Mucosa of stomach (tissue), 1 donor: Measurements from ENCODE around the gene PVALEF.
A peak's percentile ranks its signal among the peaks of the same experiment; 100 is the strongest.

Experiments used
- H3K27me3 ChIP-seq: one replicate; pipeline ENCODE4 v1.7.0; 2013; ENCODE audit warnings: mild to moderate bottlenecking, low read length; ENCODE audit not compliant: control insufficient read depth, insufficient read depth
- H3K36me3 ChIP-seq: one replicate; pipeline ENCODE4 v1.7.0; 2013; ENCODE audit warnings: low read length; ENCODE audit not compliant: control insufficient read depth, insufficient read depth
- H3K4me1 ChIP-seq: one replicate; pipeline ENCODE4 v1.7.0; 2013; ENCODE audit warnings: mild to moderate bottlenecking, low read length; ENCODE audit not compliant: control insufficient read depth, insufficient read depth
- H3K4me3 ChIP-seq: one replicate; pipeline ENCODE4 v1.7.0; 2013; ENCODE audit warnings: low read length
- H3K9ac ChIP-seq: one replicate; pipeline ENCODE4 v1.7.0; 2013; ENCODE audit warnings: mild to moderate bottlenecking, low read length, moderate library complexity
- H3K9me3 ChIP-seq: one replicate; pipeline ENCODE4 v1.7.0; 2013; ENCODE audit warnings: mild to moderate bottlenecking, low read length, moderate library complexity; ENCODE audit not compliant: control insufficient read depth
- donor health status: Pancreatic carcinoma.

Gene PVALEF

DNA sequence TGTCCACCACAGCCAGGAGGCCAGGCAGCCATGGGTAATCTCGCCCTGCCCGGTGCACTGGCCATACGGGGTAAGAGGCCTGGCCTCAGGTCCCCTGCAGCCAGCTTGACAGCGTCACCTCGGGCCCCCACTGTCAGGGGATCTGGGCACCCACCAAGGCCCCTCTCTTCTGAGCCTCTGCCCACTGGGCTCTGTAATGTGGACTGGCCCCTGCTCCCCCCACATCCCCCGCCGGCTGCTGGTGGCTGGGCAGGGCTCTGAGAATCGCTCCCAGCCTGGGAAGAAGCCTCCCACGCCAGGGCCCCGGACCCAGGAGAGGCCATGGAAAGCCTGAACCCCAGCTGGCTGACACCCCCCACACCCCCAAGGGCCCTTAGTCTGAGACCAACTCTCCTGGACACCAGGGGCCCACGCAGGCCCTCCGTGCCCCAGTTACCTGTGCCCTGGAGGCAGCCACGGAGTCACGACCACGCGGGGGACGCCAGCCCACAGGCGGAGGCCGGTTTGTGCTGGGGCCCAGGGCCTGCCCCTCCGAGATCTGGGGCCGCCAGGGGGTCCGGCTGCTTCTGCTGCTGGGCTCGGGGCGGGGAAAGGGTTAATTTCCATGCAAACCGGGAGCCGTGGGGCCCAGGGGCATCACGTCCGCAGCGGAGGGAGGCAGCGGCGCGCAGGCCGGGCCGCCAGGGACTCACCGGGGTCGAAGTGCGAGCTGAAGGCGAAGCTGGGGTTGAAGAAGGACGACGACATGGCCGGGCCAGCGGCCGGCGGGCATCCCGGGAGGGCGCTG, at the start of gene PVALEF:
PVALEF (plus strand) TSS at position 262 of the 787 bp plus-strand sequence. CDS start 15,720 bp downstream, outside the sequence.
- no peak within 1 kb of the TSS for H3K4me3 ChIP-seq
- H3K9me3 ChIP-seq = no peaks in the 10 kb centered on the region
- H3K9ac ChIP-seq = no peak within 1 kb of the TSS
- peaks cover 30% of the 10 kb centered on the region for H3K27me3 ChIP-seq
- H3K36me3 ChIP-seq = no peaks in the 10 kb centered on the region
- H3K4me1 ChIP-seq = peaks cover 5% of the 10 kb centered on the region

- Histone ChIP-seq H3K36me3 (no peaks in the 10 kb centered on the region), H3K4me3 (no peak overlapping the region), H3K9ac (no peak overlapping the region), H3K9me3 (no peaks in the 10 kb centered on the region), H3K27me3 (peaks cover 7% of the 10 kb centered on the region), H3K4me1 (peaks cover 31% of the 10 kb centered on the region)
Measured at GRCh38 chr17:81115749-81116464, 49.4 kb upstream of the PVALEF start.

DNA sequence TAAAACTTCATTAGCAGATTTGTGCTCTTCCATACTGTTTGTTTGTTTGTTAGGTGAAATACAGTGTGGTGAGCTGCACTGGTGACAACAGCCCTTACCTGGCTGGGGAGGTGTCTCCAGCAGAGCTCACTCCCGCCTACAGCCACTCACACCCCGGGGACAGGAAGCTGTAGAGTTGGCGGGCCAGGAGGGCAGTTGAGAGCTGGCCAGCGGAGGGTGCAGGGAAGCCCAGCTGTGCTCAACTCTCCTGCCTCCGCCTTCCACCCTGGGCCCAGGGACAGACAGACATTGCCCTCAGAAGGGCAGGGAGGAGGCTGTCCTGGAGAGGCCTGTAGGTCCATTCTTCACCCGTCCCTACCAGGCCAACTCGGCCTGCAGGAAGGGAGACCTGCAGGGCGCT, 48.6 kb upstream of the PVALEF start:
- Histone ChIP-seq H3K36me3 (no peaks in the 10 kb centered on the region), H3K4me3 (no peak overlapping the region), H3K9me3 (no peaks in the 10 kb centered on the region), H3K9ac (no peak overlapping the region), H3K27me3 (peaks cover 7% of the 10 kb centered on the region), H3K4me1 (peaks cover 31% of the 10 kb centered on the region)

DNA sequence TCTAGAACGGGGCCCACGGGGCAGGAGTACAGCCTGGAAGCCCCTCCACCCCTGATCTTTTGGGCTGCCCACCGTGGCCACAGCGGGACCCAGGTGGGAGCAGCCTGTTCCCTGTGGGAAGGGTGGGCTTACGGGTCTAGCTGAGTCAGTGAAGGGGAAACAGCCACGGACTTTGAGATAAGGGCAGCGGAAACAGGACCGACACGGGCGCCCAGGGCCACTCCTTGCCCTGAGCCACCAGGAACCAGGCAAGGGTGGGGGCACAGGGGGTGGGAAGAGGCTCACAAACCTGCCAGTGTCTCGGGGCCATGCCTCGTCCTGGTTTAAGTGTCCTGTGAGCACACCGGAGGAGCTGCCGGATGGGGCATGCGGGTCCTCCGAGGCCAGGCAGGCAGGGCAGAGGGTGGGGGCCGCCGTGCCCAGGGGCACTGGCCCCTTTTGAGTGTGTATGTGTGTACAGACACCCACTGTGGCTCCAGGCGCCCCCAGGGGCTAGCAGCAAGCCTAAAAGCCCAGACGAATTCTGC, 47.6 kb upstream of the PVALEF start:
- Histone ChIP-seq H3K4me3 (no peak overlapping the region), H3K27me3 (peaks cover 7% of the 10 kb centered on the region), H3K9me3 (no peaks in the 10 kb centered on the region), H3K36me3 (no peaks in the 10 kb centered on the region), H3K4me1 (peaks cover 31% of the 10 kb centered on the region), H3K9ac (peak overlapping the region; percentile 45)

- Histone ChIP-seq H3K9me3 (no peaks in the 10 kb centered on the region), H3K9ac (peak overlapping the region; percentile 45), H3K4me3 (no peak overlapping the region), H3K27me3 (peaks cover 7% of the 10 kb centered on the region), H3K36me3 (no peaks in the 10 kb centered on the region), H3K4me1 (peaks cover 31% of the 10 kb centered on the region)
Measured at GRCh38 chr17:81118308-81119221, 46.7 kb upstream of the PVALEF start.

- peaks cover 31% of the 10 kb centered on the region for H3K4me1 ChIP-seq
- H3K9ac ChIP-seq = no peak overlapping the region
- peaks cover 7% of the 10 kb centered on the region for H3K27me3 ChIP-seq
- H3K4me3 ChIP-seq = no peak overlapping the region
- no peaks in the 10 kb centered on the region for H3K9me3 ChIP-seq
- H3K36me3 ChIP-seq = no peaks in the 10 kb centered on the region
Measured at GRCh38 chr17:81119223-81120148, 45.8 kb upstream of the PVALEF start.

GRCh38 chr17:81120149-81120484, 45.2 kb upstream of the PVALEF start:
- H3K4me3 ChIP-seq = no peak overlapping the region
- H3K9me3 ChIP-seq = no peaks in the 10 kb centered on the region
- H3K36me3 ChIP-seq = no peaks in the 10 kb centered on the region
- no peak overlapping the region for H3K9ac ChIP-seq
- H3K4me1 ChIP-seq = peaks cover 29% of the 10 kb centered on the region
- peaks cover 7% of the 10 kb centered on the region for H3K27me3 ChIP-seq

DNA sequence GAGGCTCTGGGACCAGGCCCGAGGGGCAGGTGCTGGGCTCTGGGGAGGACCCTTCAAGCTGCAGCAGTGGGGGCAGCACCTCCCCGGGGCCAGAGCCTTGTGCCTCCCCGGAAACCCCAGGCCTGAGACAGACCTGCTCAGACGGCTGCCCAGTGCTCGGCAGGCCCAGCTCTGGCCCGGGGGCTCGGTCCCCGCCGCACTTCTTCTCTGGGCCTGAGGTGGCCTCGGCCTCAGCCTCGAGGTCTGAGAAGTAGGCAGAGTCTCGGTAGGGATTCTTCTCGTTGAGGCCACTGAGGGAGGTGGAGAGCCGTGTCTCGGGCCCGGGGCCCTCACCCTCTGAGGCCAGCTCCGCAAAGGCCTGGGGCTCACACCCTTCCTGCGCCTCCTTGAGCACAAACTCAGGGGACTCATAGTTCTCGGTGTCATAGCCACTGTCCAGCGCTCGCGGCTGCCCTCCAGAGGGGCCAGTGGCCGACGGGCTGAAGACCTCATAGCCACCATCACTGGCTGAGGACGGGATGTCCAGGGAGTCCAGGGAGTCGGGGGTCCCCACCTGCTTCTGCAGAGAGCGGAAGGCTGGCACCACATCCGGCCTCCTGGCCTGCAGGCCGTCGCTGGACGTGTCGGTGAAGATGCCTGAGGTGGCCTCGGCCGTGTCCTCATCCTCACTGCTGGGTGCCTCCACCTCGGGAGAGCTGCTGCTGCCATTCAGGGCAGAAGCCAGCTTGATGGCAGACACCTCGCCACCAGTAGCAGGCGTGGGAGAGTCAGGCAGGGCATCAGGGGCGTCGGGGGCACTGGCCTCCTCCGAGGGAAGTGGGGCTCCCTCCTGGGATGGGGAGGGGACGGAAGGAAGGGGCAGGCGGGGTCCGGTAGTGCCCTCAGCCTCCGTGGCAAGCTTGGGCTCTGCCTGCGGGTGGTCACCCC, 44.3 kb upstream of the PVALEF start:
- H3K9ac ChIP-seq = no peak overlapping the region
- H3K4me1 ChIP-seq = peaks cover 29% of the 10 kb centered on the region
- no peak overlapping the region for H3K4me3 ChIP-seq
- peaks cover 7% of the 10 kb centered on the region for H3K27me3 ChIP-seq
- H3K36me3 ChIP-seq = no peaks in the 10 kb centered on the region
- H3K9me3 ChIP-seq = no peaks in the 10 kb centered on the region

DNA sequence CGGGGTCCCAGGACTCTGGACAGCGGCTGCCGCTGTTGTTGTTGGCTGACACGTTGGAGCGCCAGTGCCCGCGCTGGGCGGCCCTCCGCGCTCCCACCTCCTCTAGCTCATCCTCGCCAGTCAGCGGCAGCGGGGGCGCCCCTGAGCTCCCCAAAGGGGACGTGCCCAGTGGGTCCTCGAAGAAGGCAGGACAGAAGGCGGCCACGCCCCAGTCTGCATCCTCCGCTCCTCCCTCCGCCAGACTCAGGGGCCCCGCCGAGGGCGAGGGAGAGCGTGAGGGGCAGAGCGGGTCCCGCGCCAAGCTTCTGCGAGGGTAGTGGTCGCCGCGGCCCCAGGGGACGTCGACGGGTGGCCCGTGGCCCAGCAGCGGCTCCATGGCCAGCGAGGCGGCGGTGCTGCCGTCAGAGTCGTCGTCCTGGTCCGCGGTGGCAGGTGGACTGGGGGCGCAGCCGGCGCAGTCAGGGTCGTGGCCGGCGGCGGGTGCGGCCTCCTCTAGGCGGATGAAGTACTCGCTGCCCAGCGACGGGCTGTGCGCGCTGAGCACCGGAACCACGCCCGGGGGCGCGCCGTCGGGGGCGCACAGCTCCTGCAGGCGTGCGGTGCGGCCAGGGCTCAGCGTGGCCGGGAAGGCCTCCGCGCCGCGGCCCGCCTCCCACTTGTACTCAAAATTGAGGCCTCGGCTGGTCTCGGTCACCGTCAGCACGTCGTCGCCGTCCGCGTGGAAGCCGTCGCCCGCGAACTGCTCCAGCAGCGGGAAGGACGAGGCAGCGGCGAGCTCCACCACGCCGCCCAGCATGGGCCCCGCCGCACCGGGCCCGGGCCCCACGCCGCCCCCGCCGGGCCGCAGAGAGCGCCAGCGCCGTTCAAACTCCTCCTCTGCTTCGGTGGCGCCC, 43.2 kb upstream of the PVALEF start:
- Histone ChIP-seq H3K27me3 (peaks cover 7% of the 10 kb centered on the region), H3K9ac (no peak overlapping the region), H3K4me1 (peaks cover 19% of the 10 kb centered on the region), H3K36me3 (no peaks in the 10 kb centered on the region), H3K4me3 (no peak overlapping the region), H3K9me3 (no peaks in the 10 kb centered on the region)
